ENCODE measurements around the gene HAUS7. TPM values are rescaled to one million over a fixed set of nuclear protein-coding genes. Genes with fewer than 3 reads are reported as not detected.

The HAUS7 gene
- polyA plus RNA-seq, 1 donor from 2014 or later = 27.7 TPM

DNA sequence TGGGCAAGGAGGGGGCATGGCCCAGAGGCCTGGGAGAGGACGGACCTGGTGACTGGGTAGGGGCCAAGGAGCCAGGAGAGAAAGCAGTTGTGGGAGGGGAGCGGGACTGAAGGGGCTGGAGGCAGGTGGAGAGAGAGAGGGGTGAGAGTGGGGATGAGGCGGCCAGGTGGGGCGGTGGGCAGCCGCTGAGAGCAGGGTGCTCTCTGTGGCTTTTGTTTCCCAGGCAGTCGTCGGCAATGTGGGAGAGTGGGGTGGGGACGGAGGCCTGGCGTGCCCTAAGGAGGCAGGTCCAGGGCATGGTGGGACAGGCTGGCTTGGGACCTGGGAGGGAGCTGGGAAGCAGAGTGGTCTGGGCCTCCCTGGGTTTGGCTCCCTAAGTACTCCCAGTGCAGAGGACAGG lies 43.9 kb upstream of the HAUS7 start:
- TF ChIP-seq EP300 (conservative IDR thresholded peaks at IDR 0.05; ENCODE audit: poor library complexity, severe bottlenecking) (no peak), REST (IDR thresholded peaks at IDR 0.05; ENCODE audit: borderline replicate concordance) (no peak), MXI1 (conservative IDR thresholded peaks at IDR 0.05; ENCODE audit: poor library complexity, severe bottlenecking) (no peak), RAD21 (conservative IDR thresholded peaks at IDR 0.05) (no peak), POLR2AphosphoS5 (IDR thresholded peaks at IDR 0.05) (no peak)
- Histone ChIP-seq H3K27ac (ENCODE audit: low read length) (no peak overlapping the region), H2AFZ (ENCODE audit: low read depth, low read length) (no peak overlapping the region), H3K36me3 (ENCODE audit: insufficient read depth, low read length) (no peaks in the 10 kb centered on the region), H3K4me3 (ENCODE audit: low read length) (no peak overlapping the region), H3K9ac (ENCODE audit: low read length) (no peak overlapping the region), H3K9me3 (ENCODE audit: low read length) (no peaks in the 10 kb centered on the region), H3K9me2 (ENCODE audit: insufficient read depth, low read length) (no peaks in the 10 kb centered on the region), H3F3A (ENCODE audit: insufficient read depth, low read length, poor library complexity, severe bottlenecking) (no peaks in the 10 kb centered on the region), H3K4me2 (ENCODE audit: low read length) (no peak overlapping the region), H3K79me2 (replicated peaks; ENCODE audit: insufficient read depth, low read length) (no peaks in the 10 kb centered on the region), H3K27me3 (ENCODE audit: insufficient read depth, low read depth, low read length) (peaks cover 14% of the 10 kb centered on the region), H4K20me1 (ENCODE audit: insufficient read depth) (no peaks in the 10 kb centered on the region)

DNA sequence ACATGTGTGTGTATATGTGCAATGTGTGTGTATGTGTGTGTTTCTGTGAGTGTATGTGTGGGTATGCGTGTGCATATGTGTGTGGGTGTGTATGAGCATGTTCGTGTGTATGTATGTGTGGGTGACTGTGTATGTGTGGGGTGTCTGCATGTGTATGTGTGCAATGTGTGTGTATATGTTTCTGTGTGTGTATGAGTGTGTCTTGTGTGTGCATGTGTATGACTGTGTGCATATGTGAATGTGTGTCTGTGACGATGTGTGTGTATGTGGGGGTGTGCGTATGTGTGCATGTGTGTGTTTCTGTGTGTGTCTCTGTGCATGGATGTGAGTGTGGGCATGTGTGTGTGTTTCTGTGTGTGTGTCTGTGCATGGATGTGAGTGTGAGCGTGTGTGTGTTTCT lies 42.9 kb upstream of the HAUS7 start:
- H3K9ac ChIP-seq (ENCODE audit: low read length) = no peak overlapping the region
- no peak overlapping the region for H3K4me2 ChIP-seq (ENCODE audit: low read length)
- no peak for TF ChIP-seq CTCF (IDR thresholded peaks at IDR 0.05; ENCODE audit: poor library complexity, severe bottlenecking)
- no peak for TF ChIP-seq MXI1 (conservative IDR thresholded peaks at IDR 0.05; ENCODE audit: poor library complexity, severe bottlenecking)
- no peak for TF ChIP-seq EZH2 (IDR thresholded peaks at IDR 0.05; ENCODE audit: borderline replicate concordance, insufficient read depth, low read length, poor library complexity, severe bottlenecking)
- no peak for TF ChIP-seq REST (IDR thresholded peaks at IDR 0.05; ENCODE audit: borderline replicate concordance)
- no peaks in the 10 kb centered on the region for H4K20me1 ChIP-seq (ENCODE audit: insufficient read depth)
- H3K9me2 ChIP-seq (ENCODE audit: insufficient read depth, low read length) = no peaks in the 10 kb centered on the region
- H3F3A ChIP-seq (ENCODE audit: insufficient read depth, low read length, poor library complexity, severe bottlenecking) = no peaks in the 10 kb centered on the region
- no peaks in the 10 kb centered on the region for H3K36me3 ChIP-seq (ENCODE audit: insufficient read depth, low read length)
- peaks cover 5% of the 10 kb centered on the region for H3K27me3 ChIP-seq (ENCODE audit: insufficient read depth, low read depth, low read length)
- H3K9me3 ChIP-seq (ENCODE audit: low read length) = no peaks in the 10 kb centered on the region
- H3K79me2 ChIP-seq (replicated peaks; ENCODE audit: insufficient read depth, low read length) = no peaks in the 10 kb centered on the region
- no peak overlapping the region for H2AFZ ChIP-seq (ENCODE audit: low read depth, low read length)
- no peak overlapping the region for H3K27ac ChIP-seq (ENCODE audit: low read length)
- no peak overlapping the region for H3K4me3 ChIP-seq (ENCODE audit: low read length)

All from neural cell (in vitro differentiated cells).